Astrocyte of the cerebellum (primary cell): Measurements from ENCODE around the gene RNASEH2C.

Experiments used
- DNase-seq: peaks from one replicate; pipeline ENCODE4 v3.0.0-alpha.2; 2011; ENCODE audit warnings: low read depth
- H3K4me3 ChIP-seq: 2 replicates; pipeline ENCODE4 v1.5.1; 2011; ENCODE audit warnings: mild to moderate bottlenecking, low read depth, low read length, moderate library complexity
- CTCF ChIP-seq: IDR thresholded peaks from 2 replicates; pipeline ENCODE4 v1.5.1; 2012; ENCODE audit warnings: low read length, low read depth, moderate library complexity, mild to moderate bottlenecking; ENCODE audit errors: missing control alignments
- in situ Hi-C: cut with HindIII; loops from 2 replicates; pipeline ENCODE4 v1.10.0; 2017; ENCODE audit warnings: low sequenced_read_pairs

RNASEH2C gene

GRCh38 chr11:65672982-65673381, 47.6 kb downstream of the RNASEH2C start:
- in situ Hi-C loops = no loop called here
- DNase-seq = no peak
- H3K4me3 ChIP-seq = no peak overlapping the region
- TF ChIP-seq CTCF = no peak

- H3K4me3 ChIP-seq = no peak overlapping the region
- no peak for TF ChIP-seq CTCF
- in situ Hi-C loops = no loop called here
- DNase-seq = no peak
Observed at GRCh38 chr11:65672180-65672860, 48.3 kb downstream of the RNASEH2C start.
